ENCODE measurements around the gene GMFB.

- no peak for TF ChIP-seq CTCF (IDR thresholded peaks at IDR 0.05)
- TF ChIP-seq SP1 (CRISPR knock-in tag; conservative IDR thresholded peaks at IDR 0.05), result no peak
- no peak for TF ChIP-seq JAZF1 (CRISPR knock-in tag; IDR thresholded peaks at IDR 0.05)
- TF ChIP-seq ZNF317 (CRISPR knock-in tag; IDR thresholded peaks at IDR 0.05; ENCODE audit: borderline replicate concordance, low read depth), result no peak
- TF ChIP-seq TEAD4 (CRISPR knock-in tag; IDR thresholded peaks at IDR 0.05), result no peak
- no peak for TF ChIP-seq ZBTB21 (CRISPR knock-in tag; IDR thresholded peaks at IDR 0.05; ENCODE audit: borderline replicate concordance)
Observed at GRCh38 chr14:54457609-54457996, 31.2 kb downstream of the GMFB start.

Measured in WTC11 (cell line).